GM23338 (cell line): ENCODE data around the gene B4GALNT4. TPM values are rescaled to one million over a fixed set of nuclear protein-coding genes. Genes with fewer than 3 reads are reported as not detected.
"Not testable (repeated sequence)": the region's sequence is repeated elsewhere in the genome, so short reads cannot be mapped to it uniquely, and the experiment has no call there.

Experiments used
- ATAC-seq: fragments of 200-7000 bp; cut with Tn5 transposase; 3 replicates; pipeline ENCODE4 v1.9.1; 2020
- DNase-seq: peaks from one replicate; pipeline ENCODE4 v3.0.0-alpha.2; 2015; ENCODE audit warnings: low spot score
- H2AFZ ChIP-seq: fragments of 200-600 bp; sonication (generic); 2 replicates; pipeline ENCODE4 v1.8.0; 2016; ENCODE audit warnings: antibody characterized with exemption, mild to moderate bottlenecking, moderate library complexity
- H3F3A ChIP-seq: fragments of 200-600 bp; sonication (generic); replicated peaks from 2 replicates; pipeline ENCODE4 v1.8.0; 2017; ENCODE audit warnings: antibody characterized with exemption, mixed run types, low read depth
- H3K27ac ChIP-seq: fragments of 200-600 bp; sonication (generic); 2 replicates; pipeline ENCODE4 v1.6.1; 2016; ENCODE audit warnings: low read depth
- H3K27me3 ChIP-seq: fragments of 200-600 bp; sonication (generic); 2 replicates; pipeline ENCODE4 v1.8.0; 2016; ENCODE audit warnings: mild to moderate bottlenecking, mixed run types, moderate library complexity; ENCODE audit not compliant: insufficient read depth
- H3K36me3 ChIP-seq: fragments of 200-600 bp; sonication (generic); 2 replicates; pipeline ENCODE4 v1.8.0; 2016; ENCODE audit warnings: mild to moderate bottlenecking; ENCODE audit not compliant: insufficient read depth
- H3K4me1 ChIP-seq: fragments of 200-600 bp; sonication (generic); 2 replicates; pipeline ENCODE4 v1.8.0; 2016; ENCODE audit warnings: mild to moderate bottlenecking, moderate library complexity; ENCODE audit not compliant: insufficient read depth
- H3K4me2 ChIP-seq: fragments of 200-600 bp; sonication (generic); 2 replicates; pipeline ENCODE4 v1.7.1; 2017; ENCODE audit warnings: mixed run types
- H3K4me3 ChIP-seq: fragments of 200-600 bp; sonication (generic); 2 replicates; pipeline ENCODE4 v1.6.1; 2016; ENCODE audit warnings: mixed run types
- H3K79me2 ChIP-seq: fragments of 200-600 bp; sonication (generic); replicated peaks from 2 replicates; pipeline ENCODE4 v1.8.0; 2017; ENCODE audit warnings: mild to moderate bottlenecking; ENCODE audit not compliant: insufficient read depth
- H3K9me2 ChIP-seq: fragments of 200-600 bp; sonication (generic); 2 replicates; pipeline ENCODE4 v1.8.0; 2017; ENCODE audit not compliant: insufficient read depth
- H4K20me1 ChIP-seq: fragments of 200-600 bp; sonication (generic); replicated peaks from 2 replicates; pipeline ENCODE4 v1.8.0; 2017; ENCODE audit warnings: mild to moderate bottlenecking; ENCODE audit not compliant: insufficient read depth
- H3K27ac Mint-ChIP-seq: 2 replicates; pipeline ENCODE4 v1.8.0; 2020; ENCODE audit warnings: inconsistent platforms, mild to moderate bottlenecking, moderate library complexity, mixed read lengths
- H3K27me3 Mint-ChIP-seq: 3 replicates; pipeline ENCODE4 v1.8.0; 2022; ENCODE audit warnings: low read depth, mild to moderate bottlenecking, moderate library complexity, mixed read lengths, inconsistent platforms; ENCODE audit not compliant: insufficient read depth, poor library complexity
- H3K36me3 Mint-ChIP-seq: 3 replicates; pipeline ENCODE4 v1.8.0; 2021; ENCODE audit warnings: low read depth, mild to moderate bottlenecking, inconsistent platforms, moderate library complexity, mixed read lengths
- H3K4me1 Mint-ChIP-seq: 3 replicates; pipeline ENCODE4 v1.8.0; 2020; ENCODE audit warnings: mild to moderate bottlenecking, inconsistent platforms, mixed read lengths
- H3K4me3 Mint-ChIP-seq: 3 replicates; pipeline ENCODE4 v1.8.0; 2021; ENCODE audit warnings: moderate library complexity, mild to moderate bottlenecking, inconsistent platforms, mixed read lengths
- H3K9me3 Mint-ChIP-seq: 3 replicates; pipeline ENCODE4 v1.8.0; 2020; ENCODE audit warnings: moderate library complexity, mild to moderate bottlenecking, inconsistent platforms, mixed read lengths
- CTCF ChIP-seq, 2 experiments: fragments of 200-600 bp in 1 of 2; sonication (generic) in 1 of 2; conservative IDR thresholded peaks; 2 replicates each; pipeline versions ENCODE4 v1.5.1 to v1.6.1; 2016 to 2017; ENCODE audit warnings: antibody characterized with exemption in 2 of 2, low read depth in 2 of 2, mild to moderate bottlenecking in 2 of 2, moderate library complexity in 1 of 2
- NANOG ChIP-seq: IDR thresholded peaks from 2 replicates; pipeline ENCODE4 v1.6.1; 2016; ENCODE audit warnings: antibody characterized with exemption, borderline replicate concordance
- REST ChIP-seq: IDR thresholded peaks from one replicate; pipeline ENCODE4 v1.6.1; 2018; ENCODE audit warnings: antibody characterized with exemption; ENCODE audit not compliant: unreplicated experiment
- polyA plus RNA-seq: library from polyadenylated mRNA; unstranded; fragments of >200 nt; fragmentation: Nextera tagmentation; extraction: Ambion mirVana; gene quantifications from 2 replicates; pipeline ENCODE4 v1.2.1, GENCODE V29; 2016
- total RNA-seq: library from RNA; depleted of rRNA; stranded (reverse); fragments of >200 nt; shearing (Covaris generic); gene quantifications from 2 replicates; pipeline ENCODE4 v1.2.3, GENCODE V29; 2014

B4GALNT4 gene
- total and polyA plus RNA-seq, 2 experiments from 2014 or later, result 49.9 to 92.6 TPM

GRCh38 chr11:346529-346928 lies 22.8 kb upstream of the B4GALNT4 start:
- Histone ChIP-seq H3K4me3 (no peak overlapping the region), H3K36me3 (no peaks in the 10 kb centered on the region), H3K4me1 (peaks cover 20% of the 10 kb centered on the region), H2AFZ (no peak overlapping the region), H3K9me2 (no peaks in the 10 kb centered on the region), H3K79me2 (no peaks in the 10 kb centered on the region), H3K27ac (no peak overlapping the region), H4K20me1 (no peaks in the 10 kb centered on the region), H3F3A (peaks cover 14% of the 10 kb centered on the region), H3K27me3 (no peaks in the 10 kb centered on the region), H3K4me2 (no peak overlapping the region)
- Mint-ChIP-seq H3K4me3 (no peak overlapping the region), H3K36me3 (no peaks in the 10 kb centered on the region; the same call in 2 of the 3 replicates), H3K4me1 (peaks cover 16% of the 10 kb centered on the region), H3K27me3 (peaks cover 11% of the 10 kb centered on the region), H3K9me3 (peaks cover 3% of the 10 kb centered on the region), H3K27ac (no peak overlapping the region)
- no peak for DNase-seq
- no peak for ATAC-seq
- TF ChIP-seq REST (no peak), CTCF (conservative IDR thresholded peaks at IDR 0.05; ENCODE audit: low read depth in 2 of 2) (no peak), NANOG (no peak)

GRCh38 chr11:349270-349954 lies 19.9 kb upstream of the B4GALNT4 start:
- H3K79me2 ChIP-seq, H3K4me3 Mint-ChIP-seq, H3K27me3 ChIP-seq, H2AFZ ChIP-seq, H3K36me3 ChIP-seq, ATAC-seq, H4K20me1 ChIP-seq, DNase-seq, H3K27ac ChIP-seq, H3K36me3 Mint-ChIP-seq, H3K9me2 ChIP-seq, H3K4me2 ChIP-seq, H3K27ac Mint-ChIP-seq, H3K9me3 Mint-ChIP-seq, H3K4me3 ChIP-seq: not testable (repeated sequence)
- Histone ChIP-seq H3K4me1 (peaks cover 18% of the 10 kb centered on the region), H3F3A (peaks cover 15% of the 10 kb centered on the region)
- Mint-ChIP-seq H3K27me3 (peaks cover 15% of the 10 kb centered on the region), H3K4me1 (peaks cover 24% of the 10 kb centered on the region)

GRCh38 chr11:350033-350722 lies 19.1 kb upstream of the B4GALNT4 start:
- H3K4me3 Mint-ChIP-seq, DNase-seq, H3K27me3 ChIP-seq, H3K9me2 ChIP-seq, H3K27ac ChIP-seq, ATAC-seq, H3K36me3 ChIP-seq, H3K27ac Mint-ChIP-seq, H3K9me3 Mint-ChIP-seq, H3K36me3 Mint-ChIP-seq, H3K79me2 ChIP-seq, H3K4me2 ChIP-seq, H3K4me3 ChIP-seq, H4K20me1 ChIP-seq: not testable (repeated sequence)
- peaks cover 25% of the 10 kb centered on the region for H3K4me1 Mint-ChIP-seq
- Histone ChIP-seq H3K4me1 (peaks cover 21% of the 10 kb centered on the region), H3F3A (peaks cover 15% of the 10 kb centered on the region), H2AFZ (peak overlapping the region; percentile 79; the same call in 1 of the 2 replicates)
- H3K27me3 Mint-ChIP-seq, result peaks cover 16% of the 10 kb centered on the region
